G401.6 (cell line): Measurements from ENCODE around the gene F11R.
"Not testable (repeated sequence)": the region's sequence is repeated elsewhere in the genome, so short reads cannot be mapped to it uniquely, and the experiment has no call there.

ENCODE experiments used
- FAIRE-seq: peaks from 2 replicates; lab custom pipeline; 2012; peaks lifted over from hg19 to GRCh38; lab: Jason Lieb, UNC

The F11R gene

DNA sequence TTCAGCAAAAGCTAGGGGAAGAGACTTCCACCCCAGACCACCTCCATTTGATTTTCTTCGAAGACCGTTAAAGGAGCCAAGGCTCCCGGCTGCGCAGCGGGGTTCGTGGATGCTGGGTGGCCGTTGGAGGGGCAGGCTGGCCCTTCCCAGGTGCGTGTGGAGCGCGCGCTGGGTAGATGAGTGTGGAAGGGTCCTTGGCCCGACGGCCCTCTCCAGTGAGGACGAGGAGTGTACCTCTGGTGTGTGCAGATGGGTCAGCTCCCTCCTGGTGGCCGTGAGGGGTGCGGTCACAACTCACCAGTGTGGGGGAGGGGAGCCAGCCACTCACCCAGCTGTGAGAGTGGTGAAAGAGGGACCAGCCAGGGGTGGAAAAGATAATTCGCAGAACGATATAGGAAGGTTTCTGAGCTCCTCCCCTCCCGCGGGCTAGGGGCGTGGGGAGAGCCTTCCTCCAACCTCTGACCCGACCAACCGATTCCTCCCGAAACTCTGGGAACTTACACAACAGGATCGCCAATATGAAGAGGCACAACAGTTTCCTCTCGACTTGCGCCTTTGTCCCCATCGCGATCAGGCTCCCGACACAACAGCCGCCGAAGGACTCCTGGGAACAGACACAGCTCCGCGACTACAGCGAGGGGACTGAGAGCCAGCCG is at the start of gene F11R:
Gene F11R, minus strand, starts transcription at position 644 of the 656 bp plus-strand sequence. Its CDS starts 79 bp downstream, at position 565.
- FAIRE-seq: no peak

GRCh38 chr1:161069731-161070270 is 48.8 kb upstream of the F11R start, which contains the start of gene ARHGAP30:
ARHGAP30 (minus strand) TSS chr1:161069891; CDS start chr1:161069624, 267 bp downstream.
- FAIRE-seq: no peak

DNA sequence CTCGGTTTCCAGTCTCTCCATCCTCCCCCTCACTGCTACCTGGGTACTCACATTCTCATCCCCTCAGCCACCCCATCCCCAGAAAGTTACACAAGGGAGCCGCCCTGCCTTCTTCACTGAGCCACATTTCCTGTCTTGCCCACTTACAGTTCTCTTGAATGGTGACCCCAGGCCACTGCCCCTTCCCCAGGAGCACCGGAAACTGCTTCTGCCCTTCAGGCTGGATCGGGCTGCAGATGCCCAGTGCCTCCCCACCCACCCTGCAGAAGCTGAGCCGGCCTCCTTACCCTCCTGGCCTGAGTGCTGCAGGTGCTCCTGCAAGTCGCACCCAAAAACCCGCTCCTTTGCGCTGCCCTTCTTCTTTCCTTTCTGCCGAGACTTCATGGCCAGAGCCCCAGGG is 48.3 kb upstream of the F11R start:
- no peak for FAIRE-seq

GRCh38 chr1:161068306-161069234 is 47.6 kb upstream of the F11R start:
- FAIRE-seq: no peak

DNA sequence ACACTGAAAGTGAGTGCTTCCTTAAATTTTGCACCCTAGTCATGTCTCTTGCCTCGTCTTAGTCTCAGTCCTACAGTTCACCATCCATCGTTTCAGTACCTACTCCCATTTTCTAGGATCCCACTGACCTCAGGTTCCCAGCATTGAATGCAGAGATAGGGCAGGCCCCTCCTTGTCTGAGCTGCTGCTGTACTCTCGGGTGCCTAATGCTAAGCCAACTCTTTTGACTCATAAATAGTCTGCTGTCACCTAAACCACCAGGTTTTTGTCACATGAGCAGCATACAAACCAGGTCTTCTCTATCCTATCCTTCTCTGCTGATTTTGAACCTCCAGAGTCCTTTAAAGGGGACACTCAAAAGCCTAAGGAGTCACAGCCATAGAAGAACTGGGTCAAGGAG is 45.7 kb upstream of the F11R start:
- no peak for FAIRE-seq

DNA sequence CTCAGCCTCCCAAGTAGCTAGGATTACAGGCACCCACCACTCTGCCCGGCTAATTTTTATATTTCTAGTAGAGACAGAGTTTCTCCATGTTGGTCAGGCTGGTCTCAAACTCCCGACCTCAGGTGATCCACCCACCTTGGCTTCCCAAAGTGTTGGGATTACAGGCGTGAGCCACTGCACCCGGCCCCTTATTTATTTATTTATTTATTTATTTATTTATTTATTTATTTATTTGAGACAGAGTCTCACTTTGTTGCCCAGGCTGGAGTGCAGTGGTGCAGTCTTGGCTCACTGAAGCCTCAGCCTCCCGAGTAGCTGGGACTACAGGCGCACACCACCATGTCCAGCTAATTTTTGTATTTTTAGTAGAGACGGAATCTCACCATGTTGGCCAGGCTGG is 44.7 kb upstream of the F11R start:
- FAIRE-seq: not testable (repeated sequence)

- not testable (repeated sequence) for FAIRE-seq
These were observed 43.0 kb upstream of the F11R start for GRCh38 chr1:161063936-161064335.

GRCh38 chr1:161061419-161061818 is 40.5 kb upstream of the F11R start:
- FAIRE-seq: no peak

GRCh38 chr1:161059293-161059692 is 38.3 kb upstream of the F11R start:
- FAIRE-seq: no peak

GRCh38 chr1:161054805-161055204 is 33.9 kb upstream of the F11R start:
- FAIRE-seq: no peak

- FAIRE-seq: no peak
These were observed 33.3 kb upstream of the F11R start for GRCh38 chr1:161054232-161054631.

- no peak for FAIRE-seq
These were observed 31.9 kb upstream of the F11R start for GRCh38 chr1:161052899-161053298.

GRCh38 chr1:161051219-161051618 is 30.3 kb upstream of the F11R start:
- no peak for FAIRE-seq

DNA sequence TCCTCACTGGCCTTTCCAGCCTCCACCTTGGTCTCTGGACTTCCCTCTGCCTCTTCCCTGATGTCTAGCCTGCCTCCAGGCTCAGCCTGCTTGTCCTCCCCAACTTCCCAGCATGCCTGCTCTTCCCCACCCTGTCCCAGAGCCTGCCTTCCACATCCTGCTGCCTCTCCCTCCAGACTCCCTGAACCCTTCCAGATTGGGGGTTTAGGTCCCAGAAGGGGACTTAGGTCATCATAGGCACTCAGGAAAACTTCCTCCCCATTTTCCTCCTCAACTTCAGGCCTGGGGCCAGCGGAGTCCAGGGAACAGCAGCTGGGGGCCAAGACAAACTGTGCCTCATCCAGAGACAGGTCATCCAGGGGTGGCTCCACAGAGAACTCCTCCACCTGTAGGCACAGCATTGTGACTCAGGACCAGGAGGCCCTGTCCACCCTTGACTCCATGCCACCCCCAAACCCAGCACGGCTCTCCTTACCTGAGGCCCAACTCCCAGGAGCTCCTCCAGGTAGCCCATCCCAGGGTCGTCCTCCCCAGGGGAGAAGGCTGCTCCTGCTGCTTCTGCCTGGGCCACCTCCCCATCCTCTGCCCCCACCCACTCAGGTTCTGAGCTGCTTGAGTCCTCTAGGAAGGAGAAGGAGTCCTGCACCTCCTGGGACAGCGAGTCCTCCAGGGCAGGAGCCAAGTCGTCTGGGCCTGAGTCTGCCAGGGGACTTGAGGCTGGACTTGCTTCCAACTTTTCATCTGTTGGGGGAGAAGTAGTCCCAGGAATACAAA is 28.2 kb upstream of the F11R start:
- no peak for FAIRE-seq

GRCh38 chr1:161047436-161048420 is 26.8 kb upstream of the F11R start:
- no peak for FAIRE-seq

DNA sequence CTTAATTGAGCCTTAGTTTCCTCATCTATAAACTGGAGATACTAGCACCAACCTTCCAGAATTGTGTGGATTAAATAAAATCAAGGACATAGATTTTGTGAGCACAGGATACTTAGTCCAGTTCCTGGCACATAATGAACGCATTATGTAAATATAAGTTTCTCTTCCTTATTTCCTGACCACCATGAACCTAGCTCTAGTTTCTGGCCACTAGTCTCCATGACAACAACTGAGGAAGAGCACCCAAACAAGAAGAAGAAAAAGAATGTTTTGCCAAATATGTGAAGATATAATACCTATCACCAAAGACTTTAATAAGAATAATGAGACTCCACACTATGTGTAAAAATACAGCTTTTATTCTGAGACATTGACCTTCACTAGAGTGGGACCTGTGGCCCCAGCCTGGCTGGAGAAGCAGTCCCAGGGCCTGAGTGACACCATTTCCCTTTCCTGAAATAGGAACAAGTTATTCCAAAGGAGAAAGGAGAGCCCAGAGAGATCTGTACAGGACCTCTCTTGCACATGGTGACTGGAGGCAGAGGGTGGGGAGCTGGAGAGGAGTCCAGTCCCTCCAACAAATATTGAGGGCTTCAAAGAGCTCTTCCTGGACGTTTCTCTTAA is 25.8 kb upstream of the F11R start:
- FAIRE-seq: no peak

- FAIRE-seq: peak; percentile 93
These were observed 25.0 kb upstream of the F11R start, which contains the start of gene USF1 for GRCh38 chr1:161045736-161046604. USF1 (minus strand) TSS chr1:161045977; CDS start chr1:161043275, 2,702 bp downstream.

- FAIRE-seq: peak; percentile 36
These were observed 24.2 kb upstream of the F11R start for GRCh38 chr1:161044908-161045735.

DNA sequence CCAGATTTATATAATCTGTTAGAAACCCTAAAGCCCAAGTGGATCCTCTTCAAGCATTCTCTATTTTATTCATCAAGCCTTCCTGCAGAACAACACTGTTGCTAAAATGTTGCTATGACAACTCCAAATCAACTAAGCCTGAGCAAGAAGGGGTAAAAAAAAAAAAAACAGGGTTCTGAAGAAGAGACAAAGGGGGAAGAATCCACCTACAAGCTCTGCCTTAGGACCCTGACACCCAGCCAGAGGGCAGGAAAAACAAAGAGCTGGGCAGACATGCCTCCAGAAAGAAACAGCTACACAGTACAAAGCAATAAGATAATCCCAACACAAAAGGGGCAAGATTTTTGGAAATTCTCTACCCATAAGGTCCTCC is 23.6 kb upstream of the F11R start:
- FAIRE-seq: no peak
